Measurements from ENCODE around the gene ANKRD12.

ANKRD12 gene

GRCh38 chr18:9140984-9141383 lies 4.4 kb downstream of the ANKRD12 start:
- peak overlapping the region; percentile 0; the same call in 1 of the 2 replicates for H3K4me3 ChIP-seq (ENCODE audit: low read depth, low read length)
- no peak for DNase-seq (ENCODE audit: low read depth)
- TF ChIP-seq, protein P1, sequence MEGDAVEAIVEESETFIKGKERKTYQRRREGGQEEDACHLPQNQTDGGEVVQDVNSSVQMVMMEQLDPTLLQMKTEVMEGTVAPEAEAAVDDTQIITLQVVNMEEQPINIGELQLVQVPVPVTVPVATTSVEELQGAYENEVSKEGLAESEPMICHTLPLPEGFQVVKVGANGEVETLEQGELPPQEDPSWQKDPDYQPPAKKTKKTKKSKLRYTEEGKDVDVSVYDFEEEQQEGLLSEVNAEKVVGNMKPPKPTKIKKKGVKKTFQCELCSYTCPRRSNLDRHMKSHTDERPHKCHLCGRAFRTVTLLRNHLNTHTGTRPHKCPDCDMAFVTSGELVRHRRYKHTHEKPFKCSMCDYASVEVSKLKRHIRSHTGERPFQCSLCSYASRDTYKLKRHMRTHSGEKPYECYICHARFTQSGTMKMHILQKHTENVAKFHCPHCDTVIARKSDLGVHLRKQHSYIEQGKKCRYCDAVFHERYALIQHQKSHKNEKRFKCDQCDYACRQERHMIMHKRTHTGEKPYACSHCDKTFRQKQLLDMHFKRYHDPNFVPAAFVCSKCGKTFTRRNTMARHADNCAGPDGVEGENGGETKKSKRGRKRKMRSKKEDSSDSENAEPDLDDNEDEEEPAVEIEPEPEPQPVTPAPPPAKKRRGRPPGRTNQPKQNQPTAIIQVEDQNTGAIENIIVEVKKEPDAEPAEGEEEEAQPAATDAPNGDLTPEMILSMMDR (IDR thresholded peaks at IDR 0.05; ENCODE audit: low read depth, low read length, missing control alignments): no peak

GRCh38 chr18:9146224-9146623 lies 9.6 kb downstream of the ANKRD12 start:
- DNase-seq (ENCODE audit: low read depth): no peak
- H3K4me3 ChIP-seq (ENCODE audit: low read depth, low read length): no peak overlapping the region
- TF ChIP-seq, protein P1 (IDR thresholded peaks at IDR 0.05; ENCODE audit: low read depth, low read length, missing control alignments): no peak

GRCh38 chr18:9147440-9148202 lies 11.0 kb downstream of the ANKRD12 start:
- no peak overlapping the region for H3K4me3 ChIP-seq (ENCODE audit: low read depth, low read length)
- no peak for DNase-seq (ENCODE audit: low read depth)
- TF ChIP-seq, protein P1 (IDR thresholded peaks at IDR 0.05; ENCODE audit: low read depth, low read length, missing control alignments): peak; percentile 71

GRCh38 chr18:9148203-9148552 lies 11.6 kb downstream of the ANKRD12 start:
- TF ChIP-seq, protein P1 (IDR thresholded peaks at IDR 0.05; ENCODE audit: low read depth, low read length, missing control alignments): no peak
- DNase-seq (ENCODE audit: low read depth): no peak

GRCh38 chr18:9150121-9150520 lies 13.5 kb downstream of the ANKRD12 start:
- DNase-seq (ENCODE audit: low read depth): no peak
- H3K4me3 ChIP-seq (ENCODE audit: low read depth, low read length): no peak overlapping the region; the same call in 1 of the 2 replicates
- TF ChIP-seq, protein P1 (IDR thresholded peaks at IDR 0.05; ENCODE audit: low read depth, low read length, missing control alignments): no peak

More at GRCh38 chr18:9148203-9148552, 11.6 kb downstream of the ANKRD12 start:
- H3K4me3 ChIP-seq (ENCODE audit: low read depth, low read length): no peak overlapping the region

GRCh38 chr18:9153256-9153655 lies 16.7 kb downstream of the ANKRD12 start:
- H3K4me3 ChIP-seq (ENCODE audit: low read depth, low read length): no peak overlapping the region
- TF ChIP-seq, protein P1 (IDR thresholded peaks at IDR 0.05; ENCODE audit: low read depth, low read length, missing control alignments): no peak
- DNase-seq (ENCODE audit: low read depth): no peak
